ENCODE measurements around the gene DOHH.

The DOHH gene

GRCh38 chr19:3441986-3442329 lies 58.5 kb downstream of the DOHH start:
- Histone ChIP-seq H4K20me1 (ENCODE audit: insufficient read depth, low read length) (no peaks in the 10 kb centered on the region), H3K4me2 (ENCODE audit: low read depth, low read length) (no peak overlapping the region), H3K79me2 (ENCODE audit: low read length) (no peaks in the 10 kb centered on the region), H3K9me3 (replicated peaks; ENCODE audit: insufficient read depth, low read length) (no peaks in the 10 kb centered on the region), H3K4me3 (ENCODE audit: low read length) (no peak overlapping the region), H3K27me3 (replicated peaks; ENCODE audit: insufficient read depth, low read length) (peaks cover 86% of the 10 kb centered on the region), H3K36me3 (replicated peaks; ENCODE audit: insufficient read depth, low read length) (no peaks in the 10 kb centered on the region), H3K9ac (ENCODE audit: low read length) (no peak overlapping the region), H3F3A (ENCODE audit: insufficient read depth, low read length) (no peaks in the 10 kb centered on the region), H3K4me1 (ENCODE audit: low read length) (no peaks in the 10 kb centered on the region), H2AFZ (ENCODE audit: low read length) (no peak overlapping the region), H3K9me2 (replicated peaks; ENCODE audit: insufficient read depth, low read length) (no peaks in the 10 kb centered on the region), H3K27ac (ENCODE audit: low read length) (no peak overlapping the region)
- TF ChIP-seq EZH2phosphoT487 (IDR thresholded peaks at IDR 0.05; ENCODE audit: low read length) = no peak
- TF ChIP-seq, protein P1, sequence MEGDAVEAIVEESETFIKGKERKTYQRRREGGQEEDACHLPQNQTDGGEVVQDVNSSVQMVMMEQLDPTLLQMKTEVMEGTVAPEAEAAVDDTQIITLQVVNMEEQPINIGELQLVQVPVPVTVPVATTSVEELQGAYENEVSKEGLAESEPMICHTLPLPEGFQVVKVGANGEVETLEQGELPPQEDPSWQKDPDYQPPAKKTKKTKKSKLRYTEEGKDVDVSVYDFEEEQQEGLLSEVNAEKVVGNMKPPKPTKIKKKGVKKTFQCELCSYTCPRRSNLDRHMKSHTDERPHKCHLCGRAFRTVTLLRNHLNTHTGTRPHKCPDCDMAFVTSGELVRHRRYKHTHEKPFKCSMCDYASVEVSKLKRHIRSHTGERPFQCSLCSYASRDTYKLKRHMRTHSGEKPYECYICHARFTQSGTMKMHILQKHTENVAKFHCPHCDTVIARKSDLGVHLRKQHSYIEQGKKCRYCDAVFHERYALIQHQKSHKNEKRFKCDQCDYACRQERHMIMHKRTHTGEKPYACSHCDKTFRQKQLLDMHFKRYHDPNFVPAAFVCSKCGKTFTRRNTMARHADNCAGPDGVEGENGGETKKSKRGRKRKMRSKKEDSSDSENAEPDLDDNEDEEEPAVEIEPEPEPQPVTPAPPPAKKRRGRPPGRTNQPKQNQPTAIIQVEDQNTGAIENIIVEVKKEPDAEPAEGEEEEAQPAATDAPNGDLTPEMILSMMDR (IDR thresholded peaks at IDR 0.05; ENCODE audit: low read length) = no peak
- TF ChIP-seq EZH2 (optimal IDR thresholded peaks at IDR 0.05; ENCODE audit: low read depth, low read length) = no peak
- no peak for DNase-seq

DNA sequence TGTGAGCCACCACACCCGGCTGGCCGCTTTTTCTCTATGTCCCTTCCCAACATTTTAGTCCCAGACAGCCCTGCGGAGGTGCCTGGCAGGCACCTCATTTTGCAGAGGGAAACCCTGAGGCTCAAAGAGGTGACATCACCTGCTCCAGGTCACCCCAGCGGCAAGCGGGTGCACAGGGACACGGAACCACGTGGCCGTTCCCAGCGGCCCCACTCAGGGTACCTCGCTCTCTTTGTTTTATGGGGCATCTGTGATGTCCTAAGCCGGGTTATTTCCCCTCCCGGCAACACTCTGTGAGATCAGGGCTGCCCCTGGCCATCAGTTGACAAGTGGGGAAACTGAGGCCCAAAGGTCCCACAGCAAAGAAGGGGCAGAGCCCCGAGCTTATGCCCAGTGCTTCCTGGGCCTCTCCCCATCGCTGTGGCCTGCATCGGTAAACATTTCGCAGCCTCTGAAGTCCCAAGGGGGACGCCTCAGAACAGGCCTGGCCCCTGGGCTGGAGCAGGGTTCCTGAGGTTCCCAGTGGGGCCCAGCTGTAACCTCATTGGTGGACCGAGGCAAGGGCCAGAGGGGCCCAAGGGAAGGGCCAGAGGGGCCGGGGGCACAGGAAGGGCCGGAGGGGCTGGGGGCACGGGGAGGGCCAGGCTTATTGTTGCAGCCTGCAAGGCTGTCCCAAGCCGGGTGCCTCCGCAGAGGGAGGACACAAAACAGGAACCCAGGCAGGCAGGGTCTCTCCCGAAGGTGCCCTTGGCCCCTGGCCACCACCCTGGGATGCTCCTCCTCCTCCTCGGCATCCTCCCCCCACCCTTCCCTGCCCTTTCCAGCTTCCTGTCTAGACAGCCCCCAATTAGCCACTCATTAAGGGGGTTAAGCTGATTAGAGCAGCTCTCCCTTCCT lies 59.1 kb downstream of the DOHH start:
- Histone ChIP-seq H2AFZ (ENCODE audit: low read length) (no peak overlapping the region), H3K4me1 (ENCODE audit: low read length) (no peaks in the 10 kb centered on the region), H4K20me1 (ENCODE audit: insufficient read depth, low read length) (no peaks in the 10 kb centered on the region), H3F3A (ENCODE audit: insufficient read depth, low read length) (no peaks in the 10 kb centered on the region), H3K79me2 (ENCODE audit: low read length) (no peaks in the 10 kb centered on the region), H3K27ac (ENCODE audit: low read length) (no peak overlapping the region), H3K36me3 (replicated peaks; ENCODE audit: insufficient read depth, low read length) (no peaks in the 10 kb centered on the region), H3K9me2 (replicated peaks; ENCODE audit: insufficient read depth, low read length) (no peaks in the 10 kb centered on the region), H3K9me3 (replicated peaks; ENCODE audit: insufficient read depth, low read length) (no peaks in the 10 kb centered on the region), H3K4me3 (ENCODE audit: low read length) (no peak overlapping the region), H3K9ac (ENCODE audit: low read length) (no peak overlapping the region), H3K27me3 (replicated peaks; ENCODE audit: insufficient read depth, low read length) (peaks cover 80% of the 10 kb centered on the region), H3K4me2 (ENCODE audit: low read depth, low read length) (no peak overlapping the region)
- TF ChIP-seq, protein P1 (IDR thresholded peaks at IDR 0.05; ENCODE audit: low read length) = no peak
- TF ChIP-seq EZH2 (optimal IDR thresholded peaks at IDR 0.05; ENCODE audit: low read depth, low read length) (no peak), EZH2phosphoT487 (IDR thresholded peaks at IDR 0.05; ENCODE audit: low read length) (no peak)
- DNase-seq = no peak

Measured in MM.1S (cell line).